Stomach (tissue), 9 donors: ENCODE data around the gene DNAH14. TPM values are rescaled to one million over a fixed set of nuclear protein-coding genes. Genes with fewer than 3 reads are reported as not detected.
"Not testable (repeated sequence)": the region's sequence is repeated elsewhere in the genome, so short reads cannot be mapped to it uniquely, and the experiment has no call there.

Experiments
- DNase-seq, 2 donors: peaks; one replicate each; pipeline versions ENCODE4 v3.0.0 to v3.0.0-alpha.2; 2013 to 2019
- H3K27ac ChIP-seq, 5 donors: fragments of 200-600 bp in 4 of 5; sonication (generic) in 4 of 5; one replicate each; pipeline ENCODE4 v1.5.1; 2013 to 2019; ENCODE audit warnings: mild to moderate bottlenecking in 1 of 5, moderate library complexity in 1 of 5
- H3K27me3 ChIP-seq, 3 donors: fragments of 200-600 bp; sonication (generic); one replicate each; pipeline ENCODE4 v1.5.1; 2017 to 2019; ENCODE audit warnings: mixed run types in 1 of 3
- H3K36me3 ChIP-seq, 4 donors: fragments of 200-600 bp; sonication (generic); 1 replicate in 3 of 4; 2 replicates in 1 of 4; pipeline ENCODE4 v1.5.1; 2016 to 2019
- H3K4me1 ChIP-seq, 4 donors: fragments of 200-600 bp; sonication (generic); one replicate each; pipeline ENCODE4 v1.5.1; 2016 to 2019
- H3K4me3 ChIP-seq, 4 donors: fragments of 200-600 bp; sonication (generic) in 3 of 4; one replicate each; pipeline ENCODE4 v1.5.1; 2016 to 2019; ENCODE audit warnings: mild to moderate bottlenecking in 1 of 4
- H3K9me3 ChIP-seq, 4 donors: fragments of 200-600 bp; sonication (generic); one replicate each; pipeline ENCODE4 v1.5.1; 2016 to 2019
- CTCF ChIP-seq, 7 experiments: fragments of 450-650 bp in 4 of 7; fragments of 200-600 bp in 3 of 7; sonication (generic) in 3 of 7; IDR thresholded peaks; one replicate each; pipeline ENCODE4 v1.5.1; 2016 to 2019; ENCODE audit warnings: antibody characterized with exemption in 7 of 7, control low read depth in 2 of 7, mild to moderate bottlenecking in 1 of 7
- EP300 ChIP-seq: sonication (generic); formaldehyde crosslinking; IDR thresholded peaks from one replicate; pipeline ENCODE4 v1.6.1; 2017; ENCODE audit warnings: antibody characterized with exemption
- POLR2A ChIP-seq, 4 donors: fragments of 450-650 bp; IDR thresholded peaks; one replicate each; pipeline ENCODE4 v1.6.1; 2016; ENCODE audit warnings: antibody characterized with exemption in 4 of 4, control low read depth in 2 of 4, mild to moderate bottlenecking in 1 of 4, moderate library complexity in 1 of 4
- POLR2AphosphoS5 ChIP-seq, 3 donors: sonication (generic); formaldehyde crosslinking; IDR thresholded peaks; one replicate each; pipeline ENCODE4 v1.6.1; 2016; ENCODE audit warnings: antibody characterized with exemption in 3 of 3
- WGBS, 5 donors: extraction: QIAGEN DNeasy Blood & Tissue Kit in 3 of 5; methylation state at CpG; one replicate each; pipeline versions ENCODE4 v1.1.5 to v1.1.7; 2013 to 2018; 5-methylcytosine and 5-hydroxymethylcytosine counted together
- intact Hi-C: fragments of 100-400 bp; cut with DNase I; formaldehyde crosslinking; loops from one replicate; pipeline ENCODE4 v1.15.1; 2023; ENCODE audit warnings: low total_unique reads
- polyA plus RNA-seq, 3 donors: library from polyadenylated mRNA; stranded (reverse); fragments of 200-250 nt; gene quantifications; one replicate each; pipeline ENCODE4 v1.2.3, GENCODE V29; 2013
- total RNA-seq, 5 donors: library from RNA; depleted of rRNA; stranded (reverse); fragments of >200 nt; gene quantifications; one replicate each; pipeline versions ENCODE4 v1.1.0 to v1.2.3, GENCODE V29; 2014 to 2016
- donor health status: healthy with polysubstance abuse.
- donor health status: Bipolar disorder and iron deficiency.
- donor health status: healthy.

DNAH14 gene
- total and polyA plus RNA-seq, 8 donors, result 1.7 to 158 (median 6.2) TPM

- no peak for DNase-seq
- H3K4me3 ChIP-seq, result no peak overlapping the region
- H3K4me1 ChIP-seq, result no peaks in the 10 kb centered on the region
- no peak overlapping the region for H3K27ac ChIP-seq
- no peaks in the 10 kb centered on the region for H3K36me3 ChIP-seq
- H3K9me3 ChIP-seq, result peaks cover 0 to 30% (median 11%) of the 10 kb centered on the region in 4 donors
- TF ChIP-seq EP300 (no peak), POLR2AphosphoS5 (IDR thresholded peaks at IDR 0.05) (no peak), POLR2A (IDR thresholded peaks at IDR 0.05) (no peak), CTCF (IDR thresholded peaks at IDR 0.05) (no peak)
- WGBS, 5 donors, result 84 to 98% (median 96%) methylated on average over 2 of the region's 2 CpGs
- intact Hi-C loops, result no loop called here
- no peaks in the 10 kb centered on the region for H3K27me3 ChIP-seq
Observed at GRCh38 chr1:225207791-225208190, 278.3 kb downstream of the DNAH14 start.

GRCh38 chr1:225209153-225209552, 279.7 kb downstream of the DNAH14 start:
- no peak overlapping the region for H3K27ac ChIP-seq
- no peak for TF ChIP-seq POLR2AphosphoS5 (IDR thresholded peaks at IDR 0.05)
- no peak for TF ChIP-seq POLR2A (IDR thresholded peaks at IDR 0.05)
- no peak for TF ChIP-seq EP300
- TF ChIP-seq CTCF (IDR thresholded peaks at IDR 0.05), result no peak
- H3K27me3 ChIP-seq, result no peaks in the 10 kb centered on the region
- no peaks in the 10 kb centered on the region for H3K4me1 ChIP-seq
- no peaks in the 10 kb centered on the region for H3K36me3 ChIP-seq
- intact Hi-C loops, result no loop called here
- H3K4me3 ChIP-seq, result no peak overlapping the region
- peaks cover 0 to 38% (median 15%) of the 10 kb centered on the region in 4 donors for H3K9me3 ChIP-seq
- DNase-seq, result no peak

GRCh38 chr1:225210180-225210579, 280.7 kb downstream of the DNAH14 start:
- peaks cover 0 to 38% (median 15%) of the 10 kb centered on the region in 4 donors for H3K9me3 ChIP-seq
- H3K4me3 ChIP-seq, H3K27ac ChIP-seq, H3K4me1 ChIP-seq, DNase-seq, H3K36me3 ChIP-seq, H3K27me3 ChIP-seq, intact Hi-C loops: not testable (repeated sequence)
- WGBS, 5 donors, result 61 to 83% (median 81%) methylated on average over 3 of the region's 3 CpGs

GRCh38 chr1:225211694-225212442, 282.4 kb downstream of the DNAH14 start:
- WGBS, 5 donors, result 80 to 99% (median 97%) methylated on average over 5 of the region's 5 CpGs
- H3K9me3 ChIP-seq, result peaks cover 0 to 44% (median 15%) of the 10 kb centered on the region in 4 donors
- DNase-seq, intact Hi-C loops, H3K27ac ChIP-seq, H3K4me3 ChIP-seq, H3K4me1 ChIP-seq, H3K36me3 ChIP-seq, H3K27me3 ChIP-seq: not testable (repeated sequence)

- TF ChIP-seq POLR2A (IDR thresholded peaks at IDR 0.05) (no peak), CTCF (IDR thresholded peaks at IDR 0.05) (no peak), POLR2AphosphoS5 (IDR thresholded peaks at IDR 0.05) (no peak), EP300 (no peak)
- no peaks in the 10 kb centered on the region for H3K36me3 ChIP-seq
- intact Hi-C loops, result no loop called here
- no peak for DNase-seq
- H3K4me3 ChIP-seq, result no peak overlapping the region
- H3K4me1 ChIP-seq, result no peaks in the 10 kb centered on the region
- H3K27me3 ChIP-seq, result no peaks in the 10 kb centered on the region
- no peak overlapping the region for H3K27ac ChIP-seq
- peaks cover 0 to 45% (median 22%) of the 10 kb centered on the region in 4 donors for H3K9me3 ChIP-seq
- 63 to 100% (median 96%) methylated on average over 1 of the region's 1 CpG for WGBS, 5 donors
Observed at GRCh38 chr1:225224287-225224686, 294.8 kb downstream of the DNAH14 start.
